Measurements from ENCODE around the gene TBX21. TPM values are rescaled to one million over a fixed set of nuclear protein-coding genes. Genes with fewer than 3 reads are reported as not detected.
A peak's percentile ranks its signal among the peaks of the same experiment; 100 is the strongest.

The TBX21 gene
- total and polyA plus RNA-seq, 10 of the 15 experiments (the other 5 are each of a cell fraction or from before 2014, with no cell fraction given), result 0.63 to 9.6 (median 5.0) TPM

GRCh38 chr17:47736501-47737495 is 3.8 kb downstream of the TBX21 start:
- Histone ChIP-seq H3K4me2 (ENCODE audit: control insufficient read depth, insufficient read depth) (peak overlapping the region; percentile 63), H3K4me3 (peak overlapping the region; percentile 92), H4K20me1 (ENCODE audit: control insufficient read depth, insufficient read depth) (no peaks in the 10 kb centered on the region), H3K9me3 (replicated peaks; ENCODE audit: control insufficient read depth, insufficient read depth, low read length) (no peaks in the 10 kb centered on the region), H3K9ac (ENCODE audit: control insufficient read depth, insufficient read depth, low read length) (no peak overlapping the region), H2AFZ (ENCODE audit: control insufficient read depth, low read depth, low read length) (no peak overlapping the region), H3K36me3 (ENCODE audit: control insufficient read depth in 2 of 2, insufficient read depth in 2 of 2, low read length in 1 of 2) (no peaks in the 10 kb centered on the region), H3K79me2 (ENCODE audit: control insufficient read depth, insufficient read depth, low read length) (peaks cover 57% of the 10 kb centered on the region), H3K27me3 (replicated peaks in 1 of 2; ENCODE audit: control insufficient read depth in 2 of 2, insufficient read depth in 2 of 2, low read length in 1 of 2) (no peaks in the 10 kb centered on the region), H3K4me1 (ENCODE audit: control insufficient read depth, insufficient read depth, low read length) (peaks cover 44% of the 10 kb centered on the region), H3K27ac (ENCODE audit: control insufficient read depth, insufficient read depth) (peak overlapping the region; percentile 84; the same call in 1 of the 2 replicates)
- POLR2A ChIA-PET, result interaction anchor here (0.6 to 1.5 kb wide), 11 partner anchors 19 to 475 kb away, joined by 3 to 9 read pairs (median 3); partner anchors contain the start of gene KPNB1
- ATAC-seq (no peak), DNase-seq (ENCODE audit: low read depth, low spot score) (no peak), FAIRE-seq (no peak)
- SMC1A ChIA-PET (ENCODE audit: uncharacterized antibody, unreplicated experiment), result interaction anchor here (0.7 to 4.2 kb wide), 6 partner anchors 20 to 73 kb away, joined by 3 to 31 read pairs (median 8); no protein-coding TSS in a partner anchor
- intact Hi-C loops (cut with micrococcal nuclease; ENCODE audit: unreplicated experiment), result loop anchor here (10.0 kb wide), 1 partner anchor 82 kb away; no protein-coding TSS in a partner anchor
- no TSS peak for BruUV-seq (replicated peaks)
- in situ Hi-C loops (cut with MboI), result no loop called here
- RAD21 ChIA-PET (ENCODE audit: unreplicated experiment), result interaction anchor here (0.8 to 10.4 kb wide), 5 partner anchors 19 to 88 kb away, joined by 3 to 136 read pairs (median 10); partner anchors contain the start of gene TBKBP1
- CTCF ChIA-PET, result interaction anchor here (1.1 to 17.1 kb wide), 5 partner anchors 19 to 85 kb away, joined by 3 to 242 read pairs (median 6); partner anchors contain the start of gene OSBPL7
- WGBS (ENCODE audit: insufficient coverage, insufficient replicate concordance, low lambda C conversion rate, missing lambda C conversion rate), result 57% methylated on average over 17 of the region's 17 CpGs
- no peak for TF ChIP-seq HCFC1 (IDR thresholded peaks at IDR 0.05; ENCODE audit: low read length)
- TF ChIP-seq CEBPZ (IDR thresholded peaks at IDR 0.05; ENCODE audit: low read depth, low read length), result no peak
- TF ChIP-seq ZSCAN29 (IDR thresholded peaks at IDR 0.05), result no peak
- no peak for TF ChIP-seq IRF4 (IDR thresholded peaks at IDR 0.05; ENCODE audit: low read depth, low read length)
- 0 out of 2 replicates have a peak, but pooled peaks have one; percentile 12 for TF ChIP-seq DPF2 (IDR thresholded peaks at IDR 0.05)
- TF ChIP-seq RELA (IDR thresholded peaks at IDR 0.05; ENCODE audit: borderline replicate concordance, partially characterized antibody), result no peak
- TF ChIP-seq YBX1 (IDR thresholded peaks at IDR 0.05), result no peak
- TF ChIP-seq JUNB (IDR thresholded peaks at IDR 0.05), result no peak
- TF ChIP-seq NFIC (IDR thresholded peaks at IDR 0.05; ENCODE audit: low read depth, low read length), result no peak
- TF ChIP-seq ZBTB40 (IDR thresholded peaks at IDR 0.05; ENCODE audit: borderline replicate concordance), result no peak
- no peak for TF ChIP-seq STAT3 (IDR thresholded peaks at IDR 0.05; ENCODE audit: low read depth, low read length)
- TF ChIP-seq YY1 (IDR thresholded peaks at IDR 0.05; ENCODE audit: low read depth, low read length), result no peak
- TF ChIP-seq IKZF1 (conservative IDR thresholded peaks at IDR 0.05), result 0 out of 2 replicates have a peak, but pooled peaks have one; percentile 26
- no peak for TF ChIP-seq ELK1 (IDR thresholded peaks at IDR 0.05; ENCODE audit: low read depth, low read length)

All from GM12878 (cell line).